Measurements from ENCODE around the gene LILRA6.

- TF ChIP-seq CTCF (IDR thresholded peaks at IDR 0.05): peak; percentile 76 to 92 (median 79)
- no peak for TF ChIP-seq POLR2A (IDR thresholded peaks at IDR 0.05)
- TF ChIP-seq EP300 (IDR thresholded peaks at IDR 0.05): peak in 1 of 2 donors; percentile 13
Observed at GRCh38 chr19:54231077-54231931, 11.3 kb downstream of the LILRA6 start.
